ENCODE data around the gene ALPP.

Gene ALPP

DNA sequence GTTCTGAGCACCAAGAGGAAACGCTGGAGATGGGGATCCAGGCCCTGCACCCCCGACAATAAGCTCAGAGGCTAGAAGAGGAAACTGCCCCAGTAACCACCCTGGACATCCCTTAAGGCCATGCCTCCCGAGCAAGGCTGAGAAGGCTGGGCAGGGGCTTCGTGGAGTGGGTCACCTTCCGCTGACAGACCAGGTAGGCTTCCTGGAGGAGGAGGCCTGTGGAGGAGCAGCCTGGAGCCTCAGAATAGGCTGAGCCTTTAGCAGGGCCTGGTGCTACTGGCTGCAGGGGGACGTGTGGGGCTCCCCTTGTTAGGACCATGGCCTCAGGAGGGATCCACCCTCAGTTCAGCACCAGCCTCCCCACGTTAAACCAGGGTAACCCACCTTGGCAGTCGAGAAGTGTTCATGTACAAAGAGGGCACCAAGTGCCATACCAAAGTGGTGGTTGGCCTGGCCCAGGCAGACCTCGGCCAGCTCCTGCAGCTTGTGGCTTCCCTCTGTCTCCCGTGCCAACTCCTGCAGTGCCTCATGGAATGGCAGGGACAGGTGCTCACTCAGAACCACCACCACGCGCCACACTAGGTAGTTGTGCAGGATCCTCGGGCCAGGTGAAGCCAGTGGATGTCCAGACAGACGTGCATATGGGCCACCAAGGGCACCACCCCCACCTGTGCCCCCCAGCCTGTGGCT, 28.5 kb upstream of the ALPP start:
- H3K4me3 ChIP-seq (ENCODE audit: low read length): no peak overlapping the region
- no peak overlapping the region for H3K27ac ChIP-seq (ENCODE audit: low read depth, low read length)
- no peaks in the 10 kb centered on the region for H3K79me2 ChIP-seq (ENCODE audit: control insufficient read depth, low read length)
- H4K20me1 ChIP-seq (ENCODE audit: control insufficient read depth, insufficient read depth, low read depth, low read length): no peaks in the 10 kb centered on the region
- no peaks in the 10 kb centered on the region for H3K9me3 ChIP-seq (ENCODE audit: control insufficient read depth, insufficient read depth, low read length)
- no peaks in the 10 kb centered on the region for H3K27me3 ChIP-seq (ENCODE audit: control insufficient read depth, low read length)
- H3K4me1 ChIP-seq (ENCODE audit: control insufficient read depth, low read length): no peaks in the 10 kb centered on the region
- no peak for TF ChIP-seq EZH2phosphoT487 (IDR thresholded peaks at IDR 0.05; ENCODE audit: borderline replicate concordance, low read length)
- TF ChIP-seq, protein P1, sequence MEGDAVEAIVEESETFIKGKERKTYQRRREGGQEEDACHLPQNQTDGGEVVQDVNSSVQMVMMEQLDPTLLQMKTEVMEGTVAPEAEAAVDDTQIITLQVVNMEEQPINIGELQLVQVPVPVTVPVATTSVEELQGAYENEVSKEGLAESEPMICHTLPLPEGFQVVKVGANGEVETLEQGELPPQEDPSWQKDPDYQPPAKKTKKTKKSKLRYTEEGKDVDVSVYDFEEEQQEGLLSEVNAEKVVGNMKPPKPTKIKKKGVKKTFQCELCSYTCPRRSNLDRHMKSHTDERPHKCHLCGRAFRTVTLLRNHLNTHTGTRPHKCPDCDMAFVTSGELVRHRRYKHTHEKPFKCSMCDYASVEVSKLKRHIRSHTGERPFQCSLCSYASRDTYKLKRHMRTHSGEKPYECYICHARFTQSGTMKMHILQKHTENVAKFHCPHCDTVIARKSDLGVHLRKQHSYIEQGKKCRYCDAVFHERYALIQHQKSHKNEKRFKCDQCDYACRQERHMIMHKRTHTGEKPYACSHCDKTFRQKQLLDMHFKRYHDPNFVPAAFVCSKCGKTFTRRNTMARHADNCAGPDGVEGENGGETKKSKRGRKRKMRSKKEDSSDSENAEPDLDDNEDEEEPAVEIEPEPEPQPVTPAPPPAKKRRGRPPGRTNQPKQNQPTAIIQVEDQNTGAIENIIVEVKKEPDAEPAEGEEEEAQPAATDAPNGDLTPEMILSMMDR (IDR thresholded peaks at IDR 0.05; ENCODE audit: low read depth, low read length, poor library complexity, severe bottlenecking): no peak
- H3F3A ChIP-seq (ENCODE audit: control insufficient read depth, insufficient read depth): no peaks in the 10 kb centered on the region
- H3K9me2 ChIP-seq (replicated peaks; ENCODE audit: control insufficient read depth, low read length): no peaks in the 10 kb centered on the region
- no peak overlapping the region for H3K4me2 ChIP-seq (ENCODE audit: low read length)
- H3K36me3 ChIP-seq (ENCODE audit: control insufficient read depth, low read length): no peaks in the 10 kb centered on the region

DNA sequence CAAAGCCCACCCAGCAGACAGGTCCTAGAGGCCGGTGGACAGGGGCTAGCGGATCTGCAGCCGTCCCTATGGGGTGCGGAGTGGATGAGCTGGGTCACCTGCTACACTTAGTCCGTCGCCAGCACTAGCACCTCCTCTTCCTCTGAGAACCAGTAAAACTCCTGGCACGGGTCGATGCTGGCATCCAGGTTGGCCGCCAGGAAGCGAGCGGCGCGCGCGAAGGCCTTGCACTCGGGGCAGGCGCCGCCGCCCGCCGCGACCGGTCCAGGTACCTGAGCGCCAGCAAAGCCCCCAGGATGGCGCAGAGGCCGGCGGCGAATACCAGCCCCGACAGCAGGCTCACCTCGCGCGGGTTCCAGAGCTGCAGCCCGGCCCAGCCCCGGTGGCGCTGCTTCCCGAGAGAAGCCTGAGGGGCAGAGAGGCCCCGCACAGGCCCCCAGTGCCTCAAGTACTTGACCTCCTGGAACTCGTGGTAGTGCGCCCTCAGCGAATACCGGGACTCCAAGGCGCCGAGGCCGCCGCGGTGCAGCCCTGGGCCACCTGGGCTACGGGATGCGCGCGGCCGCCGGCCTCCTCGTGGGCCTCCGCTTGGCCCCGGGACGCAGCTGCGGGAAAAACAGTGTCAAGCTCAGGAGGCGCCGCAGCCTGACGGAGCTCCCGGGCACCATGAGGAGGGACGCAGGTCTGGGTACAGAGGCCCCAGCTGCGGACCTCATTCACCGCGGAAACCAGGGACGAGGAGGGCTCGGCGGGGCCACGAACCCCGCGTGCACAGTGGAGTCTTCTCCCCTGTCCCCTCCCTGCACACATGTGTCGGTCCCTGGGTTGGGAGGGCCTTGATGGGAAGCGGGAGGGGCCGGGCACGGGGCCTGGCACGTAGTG, 27.5 kb upstream of the ALPP start:
- Histone ChIP-seq H3K36me3 (ENCODE audit: control insufficient read depth, low read length) (no peaks in the 10 kb centered on the region), H3K4me3 (ENCODE audit: low read length) (no peak overlapping the region), H3K27ac (ENCODE audit: low read depth, low read length) (no peak overlapping the region), H3K4me2 (ENCODE audit: low read length) (no peak overlapping the region), H3K9me2 (replicated peaks; ENCODE audit: control insufficient read depth, low read length) (no peaks in the 10 kb centered on the region), H3K9me3 (ENCODE audit: control insufficient read depth, insufficient read depth, low read length) (no peaks in the 10 kb centered on the region), H3K27me3 (ENCODE audit: control insufficient read depth, low read length) (no peaks in the 10 kb centered on the region), H3K4me1 (ENCODE audit: control insufficient read depth, low read length) (no peaks in the 10 kb centered on the region), H4K20me1 (ENCODE audit: control insufficient read depth, insufficient read depth, low read depth, low read length) (no peaks in the 10 kb centered on the region), H3F3A (ENCODE audit: control insufficient read depth, insufficient read depth) (no peaks in the 10 kb centered on the region), H3K79me2 (ENCODE audit: control insufficient read depth, low read length) (no peaks in the 10 kb centered on the region)
- TF ChIP-seq EZH2phosphoT487 (IDR thresholded peaks at IDR 0.05; ENCODE audit: borderline replicate concordance, low read length): no peak
- TF ChIP-seq, protein P1 (IDR thresholded peaks at IDR 0.05; ENCODE audit: low read depth, low read length, poor library complexity, severe bottlenecking): no peak

DNA sequence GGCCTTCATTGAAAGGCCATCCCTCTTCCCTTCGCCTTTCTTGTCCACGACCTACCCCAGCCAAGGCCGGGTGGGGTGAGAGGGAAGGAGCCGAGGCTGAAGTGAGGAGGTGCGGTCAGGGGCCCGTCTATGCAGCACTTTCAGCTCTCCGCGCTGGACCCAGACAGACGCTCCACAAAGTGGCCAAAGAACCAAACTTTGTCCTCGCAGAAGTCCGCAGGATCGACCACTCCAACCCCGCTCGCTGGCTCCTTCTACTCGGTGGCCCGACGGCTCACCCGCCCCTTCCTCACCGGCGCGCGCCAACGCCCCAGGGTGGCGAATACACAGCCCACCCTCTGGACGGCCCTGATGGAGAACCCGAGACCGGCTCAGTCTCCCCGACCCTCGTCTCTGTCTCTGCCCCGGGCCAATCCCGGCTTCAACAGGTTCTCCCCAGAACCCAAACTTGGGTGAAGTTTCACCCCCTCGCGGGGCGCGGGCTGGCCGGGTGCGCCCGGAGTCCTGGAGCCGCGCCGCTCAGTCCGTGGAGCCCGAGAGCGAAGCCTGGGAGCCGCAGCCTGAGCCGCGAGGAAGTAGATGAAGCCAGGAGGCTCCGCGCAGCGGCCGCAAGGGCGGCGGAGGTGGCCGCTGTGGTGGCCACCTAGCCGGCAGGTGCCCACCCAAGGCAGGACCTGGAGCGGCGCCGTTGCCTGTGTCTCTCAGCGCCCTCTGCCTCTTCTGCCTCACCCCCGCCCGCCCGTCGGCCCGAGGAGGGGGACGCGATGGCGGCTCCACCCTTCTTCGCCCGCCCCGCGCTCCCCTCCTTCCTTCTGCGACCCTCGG, 26.7 kb upstream of the ALPP start:
- H3K27me3 ChIP-seq (ENCODE audit: control insufficient read depth, low read length): no peaks in the 10 kb centered on the region
- no peak for TF ChIP-seq EZH2phosphoT487 (IDR thresholded peaks at IDR 0.05; ENCODE audit: borderline replicate concordance, low read length)
- TF ChIP-seq, protein P1 (IDR thresholded peaks at IDR 0.05; ENCODE audit: low read depth, low read length, poor library complexity, severe bottlenecking): no peak
- no peaks in the 10 kb centered on the region for H3F3A ChIP-seq (ENCODE audit: control insufficient read depth, insufficient read depth)
- no peaks in the 10 kb centered on the region for H4K20me1 ChIP-seq (ENCODE audit: control insufficient read depth, insufficient read depth, low read depth, low read length)
- no peaks in the 10 kb centered on the region for H3K79me2 ChIP-seq (ENCODE audit: control insufficient read depth, low read length)
- H3K4me3 ChIP-seq (ENCODE audit: low read length): no peak overlapping the region
- no peak overlapping the region for H3K27ac ChIP-seq (ENCODE audit: low read depth, low read length)
- H3K9me2 ChIP-seq (replicated peaks; ENCODE audit: control insufficient read depth, low read length): no peaks in the 10 kb centered on the region
- no peaks in the 10 kb centered on the region for H3K9me3 ChIP-seq (ENCODE audit: control insufficient read depth, insufficient read depth, low read length)
- no peaks in the 10 kb centered on the region for H3K36me3 ChIP-seq (ENCODE audit: control insufficient read depth, low read length)
- no peaks in the 10 kb centered on the region for H3K4me1 ChIP-seq (ENCODE audit: control insufficient read depth, low read length)
- H3K4me2 ChIP-seq (ENCODE audit: low read length): no peak overlapping the region

All from DOHH2 (cell line).